ENCODE measurements around the gene HELZ2. TPM values are rescaled to one million over a fixed set of nuclear protein-coding genes. Genes with fewer than 3 reads are reported as not detected.
A peak's percentile ranks its signal among the peaks of the same experiment; 100 is the strongest.

Gene HELZ2
- total RNA-seq, 1 donor from 2014 or later = 188 TPM

GRCh38 chr20:63574829-63575743 lies 1.0 kb upstream of the HELZ2 start:
- no peak overlapping the region for H2AFZ ChIP-seq (ENCODE audit: low read depth, low read length)
- Mint-ChIP-seq H3K4me3 (ENCODE audit: unreplicated experiment) (peak overlapping the region; percentile 66), H3K36me3 (ENCODE audit: low read depth, unreplicated experiment) (no peaks in the 10 kb centered on the region), H3K27me3 (ENCODE audit: low read depth, unreplicated experiment) (peaks cover 19% of the 10 kb centered on the region), H3K4me1 (ENCODE audit: low read depth, unreplicated experiment) (no peaks in the 10 kb centered on the region), H3K9me3 (ENCODE audit: unreplicated experiment) (no peaks in the 10 kb centered on the region), H3K27ac (ENCODE audit: unreplicated experiment) (no peak overlapping the region)
- DNase-seq (ENCODE audit: low read depth) (no peak), FAIRE-seq (no peak)
- peaks cover 21% of the 10 kb centered on the region for H3K4me1 ChIP-seq (ENCODE audit: insufficient read depth, low read length)
- peak overlapping the region; percentile 7 for H3K4me2 ChIP-seq (ENCODE audit: low read length)
- H4K20me1 ChIP-seq (ENCODE audit: insufficient read depth, low read length) = peaks cover 14% of the 10 kb centered on the region
- no peak overlapping the region for H3K4me3 ChIP-seq (ENCODE audit: insufficient read depth, low read depth, low read length)
- no peak overlapping the region for H3K27ac ChIP-seq (ENCODE audit: low read depth, low read length)
- no peak for TF ChIP-seq EZH2 (IDR thresholded peaks at IDR 0.05; ENCODE audit: insufficient read depth, low read length)
- TF ChIP-seq, protein P1, sequence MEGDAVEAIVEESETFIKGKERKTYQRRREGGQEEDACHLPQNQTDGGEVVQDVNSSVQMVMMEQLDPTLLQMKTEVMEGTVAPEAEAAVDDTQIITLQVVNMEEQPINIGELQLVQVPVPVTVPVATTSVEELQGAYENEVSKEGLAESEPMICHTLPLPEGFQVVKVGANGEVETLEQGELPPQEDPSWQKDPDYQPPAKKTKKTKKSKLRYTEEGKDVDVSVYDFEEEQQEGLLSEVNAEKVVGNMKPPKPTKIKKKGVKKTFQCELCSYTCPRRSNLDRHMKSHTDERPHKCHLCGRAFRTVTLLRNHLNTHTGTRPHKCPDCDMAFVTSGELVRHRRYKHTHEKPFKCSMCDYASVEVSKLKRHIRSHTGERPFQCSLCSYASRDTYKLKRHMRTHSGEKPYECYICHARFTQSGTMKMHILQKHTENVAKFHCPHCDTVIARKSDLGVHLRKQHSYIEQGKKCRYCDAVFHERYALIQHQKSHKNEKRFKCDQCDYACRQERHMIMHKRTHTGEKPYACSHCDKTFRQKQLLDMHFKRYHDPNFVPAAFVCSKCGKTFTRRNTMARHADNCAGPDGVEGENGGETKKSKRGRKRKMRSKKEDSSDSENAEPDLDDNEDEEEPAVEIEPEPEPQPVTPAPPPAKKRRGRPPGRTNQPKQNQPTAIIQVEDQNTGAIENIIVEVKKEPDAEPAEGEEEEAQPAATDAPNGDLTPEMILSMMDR (IDR thresholded peaks at IDR 0.05; ENCODE audit: insufficient read depth, low read depth, low read length) = no peak
- no peaks in the 10 kb centered on the region for H3K9me3 ChIP-seq (ENCODE audit: insufficient read depth, low read depth, low read length)
- no peaks in the 10 kb centered on the region for H3K36me3 ChIP-seq (ENCODE audit: insufficient read depth, low read length)
- H3K9ac ChIP-seq (ENCODE audit: low read length) = no peak overlapping the region
- peaks cover 7% of the 10 kb centered on the region for H3K27me3 ChIP-seq (ENCODE audit: insufficient read depth, low read length)
- peaks cover 7% of the 10 kb centered on the region for H3K79me2 ChIP-seq (ENCODE audit: insufficient read depth, low read length)

DNA sequence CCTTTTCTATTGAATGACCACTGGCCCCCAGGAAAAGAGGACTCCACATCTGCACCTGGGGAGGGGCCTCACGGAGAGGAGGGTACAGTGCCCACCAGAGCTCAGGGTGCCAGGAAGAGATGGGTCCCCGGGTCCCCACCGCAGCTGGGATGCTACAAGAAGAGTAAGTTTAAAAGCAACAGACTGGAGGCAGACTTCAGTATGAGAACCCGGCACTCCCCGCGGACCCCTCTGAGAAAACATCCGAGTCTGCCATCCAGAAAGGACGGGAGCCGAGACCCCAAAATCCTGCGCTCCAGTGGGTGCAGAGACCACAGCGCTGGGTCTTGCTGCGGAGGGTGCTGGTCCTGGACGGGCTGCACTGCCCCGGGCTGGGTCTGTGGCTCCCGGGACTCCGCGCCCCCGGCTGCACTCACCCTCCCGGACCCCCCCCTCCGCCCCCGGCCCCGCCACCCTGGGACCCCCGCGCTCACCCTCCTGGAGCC lies 350 bp downstream of the HELZ2 start:
- FAIRE-seq (no peak), DNase-seq (ENCODE audit: low read depth) (no peak)
- Histone ChIP-seq H3K27ac (ENCODE audit: low read depth, low read length) (peak overlapping the region; percentile 41), H3K4me1 (ENCODE audit: insufficient read depth, low read length) (peaks cover 21% of the 10 kb centered on the region), H3K79me2 (ENCODE audit: insufficient read depth, low read length) (peaks cover 7% of the 10 kb centered on the region), H3K36me3 (ENCODE audit: insufficient read depth, low read length) (no peaks in the 10 kb centered on the region), H3K9ac (ENCODE audit: low read length) (peak overlapping the region; percentile 83), H2AFZ (ENCODE audit: low read depth, low read length) (peak overlapping the region; percentile 27), H3K4me3 (ENCODE audit: insufficient read depth, low read depth, low read length) (peak overlapping the region; percentile 75), H3K4me2 (ENCODE audit: low read length) (peak overlapping the region; percentile 94), H3K9me3 (ENCODE audit: insufficient read depth, low read depth, low read length) (no peaks in the 10 kb centered on the region), H4K20me1 (ENCODE audit: insufficient read depth, low read length) (peaks cover 14% of the 10 kb centered on the region), H3K27me3 (ENCODE audit: insufficient read depth, low read length) (peaks cover 4% of the 10 kb centered on the region)
- H3K4me3 Mint-ChIP-seq (ENCODE audit: unreplicated experiment) = peak overlapping the region; percentile 90
- TF ChIP-seq, protein P1 (IDR thresholded peaks at IDR 0.05; ENCODE audit: insufficient read depth, low read depth, low read length) = no peak
- no peak for TF ChIP-seq EZH2 (IDR thresholded peaks at IDR 0.05; ENCODE audit: insufficient read depth, low read length)
- H3K36me3 Mint-ChIP-seq (ENCODE audit: low read depth, unreplicated experiment) = no peaks in the 10 kb centered on the region
- H3K9me3 Mint-ChIP-seq (ENCODE audit: unreplicated experiment) = no peaks in the 10 kb centered on the region
- no peaks in the 10 kb centered on the region for H3K4me1 Mint-ChIP-seq (ENCODE audit: low read depth, unreplicated experiment)
- H3K27ac Mint-ChIP-seq (ENCODE audit: unreplicated experiment) = peak overlapping the region; percentile 89
- H3K27me3 Mint-ChIP-seq (ENCODE audit: low read depth, unreplicated experiment) = peaks cover 7% of the 10 kb centered on the region
